IPS-18a (cell line): ENCODE results near the gene SDK1.

ENCODE experiments used
- H3K27ac ChIP-seq: one replicate; pipeline ENCODE4 v1.5.1; 2013; ENCODE audit warnings: low read length
- H3K27me3 ChIP-seq: one replicate; pipeline ENCODE4 v1.6.1; 2013; ENCODE audit warnings: mild to moderate bottlenecking, low read length; ENCODE audit not compliant: control insufficient read depth, insufficient read depth
- H3K36me3 ChIP-seq: one replicate; pipeline ENCODE4 v1.6.1; 2013; ENCODE audit warnings: low read depth, low read length; ENCODE audit not compliant: control insufficient read depth
- H3K4me1 ChIP-seq: one replicate; pipeline ENCODE4 v1.6.1; 2013; ENCODE audit warnings: low read depth, low read length; ENCODE audit not compliant: control insufficient read depth
- H3K4me3 ChIP-seq: one replicate; pipeline ENCODE4 v1.5.1; 2013; ENCODE audit warnings: low read length
- H3K9ac ChIP-seq: one replicate; pipeline ENCODE4 v1.6.1; 2013; ENCODE audit warnings: mild to moderate bottlenecking, low read length, moderate library complexity
- H3K9me3 ChIP-seq: one replicate; pipeline ENCODE4 v1.6.1; 2013; ENCODE audit warnings: low read depth, low read length; ENCODE audit not compliant: control insufficient read depth

SDK1 gene

DNA sequence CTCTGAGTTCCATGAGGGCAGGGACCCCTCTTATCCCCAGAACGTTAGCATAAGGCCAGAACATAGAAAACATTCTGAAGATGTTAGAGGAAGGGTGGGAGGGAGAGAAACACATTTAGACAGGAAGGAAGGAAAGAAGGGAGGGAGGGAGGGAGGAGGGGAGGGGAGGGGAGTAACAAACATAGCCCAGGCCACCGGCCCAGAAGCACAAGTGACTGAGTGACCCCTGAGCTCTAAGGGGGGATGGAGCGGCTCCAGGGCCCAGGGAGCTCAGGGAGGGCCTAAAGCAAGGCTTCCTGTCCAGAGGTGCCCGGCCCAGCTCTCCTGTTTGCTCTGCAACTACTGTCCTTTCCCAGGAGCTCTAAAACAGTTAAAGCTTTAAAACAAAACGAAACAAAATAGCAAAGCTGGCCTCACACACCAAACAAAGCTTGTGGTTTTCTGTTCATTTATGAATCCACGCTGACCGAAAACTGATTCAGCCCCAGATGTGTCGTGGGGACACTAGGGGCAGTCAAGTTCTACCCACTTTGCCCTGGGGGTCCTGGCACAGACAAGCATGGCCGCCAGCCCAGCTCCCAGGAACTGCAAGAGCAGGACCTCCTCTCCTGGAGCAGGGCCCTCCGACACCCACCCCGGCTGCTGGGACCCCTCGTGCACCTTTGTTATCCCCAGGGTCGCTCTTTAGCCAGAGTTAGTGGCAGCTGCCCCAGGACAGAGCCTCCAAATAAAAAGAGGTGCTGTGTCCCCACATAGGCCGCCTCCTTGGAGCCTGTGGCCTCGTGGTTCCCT lies 884.9 kb downstream of the SDK1 start:
- Histone ChIP-seq H3K4me1 (peaks cover 5% of the 10 kb centered on the region), H3K9me3 (no peaks in the 10 kb centered on the region), H3K27ac (no peak overlapping the region), H3K4me3 (no peak overlapping the region), H3K36me3 (no peaks in the 10 kb centered on the region), H3K9ac (no peak overlapping the region), H3K27me3 (no peaks in the 10 kb centered on the region)

DNA sequence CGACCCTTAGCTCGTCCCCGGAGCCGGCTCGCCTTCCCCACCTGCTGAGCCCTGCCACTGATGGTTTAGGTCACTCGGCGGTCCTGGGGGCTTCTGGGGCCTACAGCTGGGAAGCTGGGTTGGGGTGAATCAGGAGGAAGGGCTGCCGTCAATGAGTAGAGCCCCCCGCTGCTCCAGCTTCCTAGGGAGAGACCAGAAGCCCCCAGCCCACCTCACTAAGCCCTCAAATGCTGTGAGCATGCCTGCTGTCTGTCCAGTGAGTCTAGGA lies 885.4 kb downstream of the SDK1 start:
- Histone ChIP-seq H3K27me3 (no peaks in the 10 kb centered on the region), H3K36me3 (no peaks in the 10 kb centered on the region), H3K27ac (no peak overlapping the region), H3K4me1 (peaks cover 6% of the 10 kb centered on the region), H3K9ac (no peak overlapping the region), H3K4me3 (no peak overlapping the region), H3K9me3 (no peaks in the 10 kb centered on the region)

DNA sequence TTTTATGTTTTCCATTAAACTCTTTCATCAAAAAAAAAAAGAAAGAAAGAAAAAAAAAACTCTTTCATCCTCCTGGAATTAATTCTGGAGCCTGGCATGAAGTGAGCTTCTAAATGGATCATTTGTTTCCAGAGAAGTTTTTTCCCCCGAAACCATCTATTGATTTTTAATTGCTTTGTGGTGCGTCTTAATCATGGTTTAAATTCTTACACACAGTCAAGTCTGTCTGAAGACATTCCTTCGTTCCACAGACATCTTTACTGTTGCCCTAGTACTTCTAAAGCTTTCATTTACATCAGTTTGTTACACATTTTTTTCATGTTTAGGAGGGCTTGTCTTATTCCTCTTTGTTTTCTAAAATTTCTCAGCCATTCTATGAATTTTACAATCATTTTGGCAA lies 887.6 kb downstream of the SDK1 start:
- Histone ChIP-seq H3K36me3 (no peaks in the 10 kb centered on the region), H3K27ac (no peak overlapping the region), H3K27me3 (no peaks in the 10 kb centered on the region), H3K4me1 (peaks cover 6% of the 10 kb centered on the region), H3K9me3 (no peaks in the 10 kb centered on the region), H3K4me3 (no peak overlapping the region), H3K9ac (no peak overlapping the region)

DNA sequence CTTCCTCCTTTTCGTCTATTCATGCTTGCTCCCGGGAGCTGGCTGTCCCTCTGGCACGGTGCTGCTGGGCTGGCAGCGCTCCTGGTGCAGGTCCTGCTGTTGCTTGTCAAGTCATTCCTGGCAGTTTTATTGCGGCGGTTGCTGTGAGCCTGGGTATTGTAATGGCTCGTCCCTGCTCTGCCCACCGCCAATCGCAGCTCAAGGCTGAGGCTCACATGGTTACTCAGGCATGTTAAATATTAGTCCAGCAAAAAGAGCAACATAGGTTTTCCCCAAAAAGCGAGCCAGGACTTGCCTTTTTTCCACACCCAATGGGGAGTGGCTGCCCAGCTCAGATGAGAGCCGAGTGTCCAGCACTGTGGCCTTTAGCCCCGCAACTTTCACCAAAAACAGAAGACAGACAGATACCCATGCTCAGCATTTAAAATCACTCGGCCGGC lies 888.1 kb downstream of the SDK1 start:
- no peak overlapping the region for H3K4me3 ChIP-seq

DNA sequence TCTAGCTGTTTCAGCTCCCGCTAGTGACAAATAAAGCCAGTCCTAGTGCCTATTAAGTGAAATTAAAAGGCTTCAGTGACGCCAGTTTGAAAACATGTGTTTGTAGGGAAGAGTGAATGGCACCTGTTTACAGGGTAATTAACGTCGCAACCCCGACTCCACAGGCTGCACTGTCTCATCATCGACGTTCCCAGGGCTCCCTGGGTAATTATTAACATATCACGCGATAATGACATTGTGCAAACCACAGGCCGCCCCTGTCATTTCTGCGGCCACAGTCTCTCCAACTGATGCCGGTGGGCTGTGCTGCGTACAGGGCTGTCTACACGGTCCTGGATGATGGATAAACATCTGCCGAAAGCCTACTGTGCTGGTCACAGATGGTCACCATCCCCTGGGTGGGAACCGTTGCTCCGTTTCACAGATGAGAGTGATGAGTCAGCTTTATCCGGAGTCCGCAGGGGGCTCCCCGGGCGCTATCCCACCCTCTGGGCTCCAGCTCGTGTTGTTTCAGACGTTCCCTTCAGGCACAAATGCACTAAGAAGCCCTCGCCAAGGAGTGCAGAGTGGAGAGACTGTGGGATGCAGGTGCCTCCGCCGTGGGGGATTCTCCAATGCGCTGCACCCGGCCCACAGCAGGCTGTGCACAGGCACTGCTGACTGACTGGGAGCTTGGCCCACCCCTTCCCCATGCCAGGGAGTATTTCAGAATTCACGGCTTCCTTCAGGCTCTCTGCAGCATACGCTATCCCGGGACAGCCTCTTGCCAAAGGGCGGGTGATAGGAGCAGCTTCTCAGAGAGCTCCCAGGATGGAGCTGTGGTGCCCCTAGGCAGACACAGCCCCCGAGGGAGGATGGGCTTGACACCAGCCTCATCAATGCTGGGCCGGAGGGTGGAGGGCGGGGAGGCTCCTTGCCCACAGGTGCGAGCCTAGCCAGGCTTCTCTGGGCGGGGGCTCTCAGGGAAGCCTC lies 889.2 kb downstream of the SDK1 start:
- H3K4me1 ChIP-seq = peaks cover 6% of the 10 kb centered on the region
- H3K9ac ChIP-seq = no peak overlapping the region
- H3K4me3 ChIP-seq = no peak overlapping the region
- no peaks in the 10 kb centered on the region for H3K36me3 ChIP-seq
- no peaks in the 10 kb centered on the region for H3K9me3 ChIP-seq
- H3K27me3 ChIP-seq = no peaks in the 10 kb centered on the region
- no peak overlapping the region for H3K27ac ChIP-seq

More for the DNA sequence above, 888.1 kb downstream of the SDK1 start:
- H3K9me3 ChIP-seq = no peaks in the 10 kb centered on the region
- H3K27me3 ChIP-seq = no peaks in the 10 kb centered on the region
- peaks cover 6% of the 10 kb centered on the region for H3K4me1 ChIP-seq
- H3K9ac ChIP-seq = no peak overlapping the region
- no peaks in the 10 kb centered on the region for H3K36me3 ChIP-seq
- no peak overlapping the region for H3K27ac ChIP-seq

DNA sequence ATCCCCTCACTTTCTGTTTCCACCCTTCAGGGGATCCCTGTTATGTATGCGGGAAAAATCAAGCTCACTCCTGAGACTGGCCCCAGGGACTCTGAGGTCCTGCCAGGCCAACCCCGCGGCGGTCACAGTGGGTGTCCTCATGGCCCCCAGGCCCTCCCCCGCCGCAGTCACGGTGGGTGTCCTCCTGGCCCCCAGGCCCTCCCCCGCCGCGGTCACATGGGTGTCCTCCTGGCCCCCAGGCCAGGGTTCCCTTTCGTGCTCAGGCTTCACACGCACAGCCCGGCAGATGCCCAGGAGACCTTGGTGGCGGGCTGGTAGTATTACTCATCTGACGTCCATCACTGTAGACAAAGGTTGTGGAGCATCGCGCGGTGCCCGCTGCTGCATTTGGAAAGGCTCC lies 890.0 kb downstream of the SDK1 start:
- no peak overlapping the region for H3K9ac ChIP-seq
- peaks cover 6% of the 10 kb centered on the region for H3K4me1 ChIP-seq
- H3K27ac ChIP-seq = no peak overlapping the region
- no peaks in the 10 kb centered on the region for H3K27me3 ChIP-seq
- no peak overlapping the region for H3K4me3 ChIP-seq
- no peaks in the 10 kb centered on the region for H3K9me3 ChIP-seq
- H3K36me3 ChIP-seq = no peaks in the 10 kb centered on the region

DNA sequence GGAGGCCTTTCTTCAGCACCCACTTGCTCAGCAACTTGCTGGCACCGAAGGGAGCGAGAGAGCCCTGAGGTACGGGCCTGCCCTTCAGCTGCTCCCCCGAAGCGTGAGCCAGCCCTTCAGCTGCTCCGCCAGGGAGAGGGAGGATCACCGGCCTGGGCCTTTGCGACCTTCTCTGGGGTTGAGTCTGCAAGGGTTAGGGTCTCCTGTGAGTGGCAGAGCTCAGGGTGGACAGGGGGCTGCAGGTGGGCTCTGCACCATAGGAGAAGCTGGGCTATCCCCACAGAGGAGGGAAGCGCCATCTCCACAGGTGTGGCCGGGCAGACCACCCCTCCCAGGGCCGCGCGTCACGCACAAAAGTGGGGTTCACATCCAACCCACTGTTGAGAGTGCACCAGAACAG lies 890.5 kb downstream of the SDK1 start:
- H3K27me3 ChIP-seq = no peaks in the 10 kb centered on the region
- H3K4me1 ChIP-seq = peaks cover 6% of the 10 kb centered on the region
- no peak overlapping the region for H3K9ac ChIP-seq
- H3K9me3 ChIP-seq = no peaks in the 10 kb centered on the region
- no peak overlapping the region for H3K27ac ChIP-seq
- no peaks in the 10 kb centered on the region for H3K36me3 ChIP-seq
- no peak overlapping the region for H3K4me3 ChIP-seq

DNA sequence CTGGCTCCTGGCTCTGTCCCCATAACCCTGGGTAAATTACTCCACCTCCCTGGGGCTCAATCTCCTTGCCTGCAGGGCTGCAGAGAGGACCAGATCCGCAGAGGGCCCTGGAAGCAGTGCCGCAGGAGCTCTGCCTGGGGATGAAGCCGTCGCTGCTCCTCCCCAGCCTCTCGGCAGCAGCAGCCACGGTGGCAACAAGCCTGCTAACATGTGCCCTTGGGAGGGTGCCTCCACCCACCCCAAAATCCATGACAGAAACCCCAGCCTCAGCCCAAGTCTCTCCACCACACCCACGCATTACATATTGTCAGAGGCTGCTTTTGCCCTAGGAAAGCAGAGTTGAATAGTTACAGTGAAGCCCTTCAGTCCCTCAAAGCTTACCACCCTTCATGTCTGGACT lies 894.6 kb downstream of the SDK1 start:
- Histone ChIP-seq H3K9me3 (no peaks in the 10 kb centered on the region), H3K36me3 (no peaks in the 10 kb centered on the region), H3K27me3 (no peaks in the 10 kb centered on the region), H3K4me1 (peaks cover 3% of the 10 kb centered on the region), H3K27ac (no peak overlapping the region), H3K4me3 (no peak overlapping the region), H3K9ac (no peak overlapping the region)

DNA sequence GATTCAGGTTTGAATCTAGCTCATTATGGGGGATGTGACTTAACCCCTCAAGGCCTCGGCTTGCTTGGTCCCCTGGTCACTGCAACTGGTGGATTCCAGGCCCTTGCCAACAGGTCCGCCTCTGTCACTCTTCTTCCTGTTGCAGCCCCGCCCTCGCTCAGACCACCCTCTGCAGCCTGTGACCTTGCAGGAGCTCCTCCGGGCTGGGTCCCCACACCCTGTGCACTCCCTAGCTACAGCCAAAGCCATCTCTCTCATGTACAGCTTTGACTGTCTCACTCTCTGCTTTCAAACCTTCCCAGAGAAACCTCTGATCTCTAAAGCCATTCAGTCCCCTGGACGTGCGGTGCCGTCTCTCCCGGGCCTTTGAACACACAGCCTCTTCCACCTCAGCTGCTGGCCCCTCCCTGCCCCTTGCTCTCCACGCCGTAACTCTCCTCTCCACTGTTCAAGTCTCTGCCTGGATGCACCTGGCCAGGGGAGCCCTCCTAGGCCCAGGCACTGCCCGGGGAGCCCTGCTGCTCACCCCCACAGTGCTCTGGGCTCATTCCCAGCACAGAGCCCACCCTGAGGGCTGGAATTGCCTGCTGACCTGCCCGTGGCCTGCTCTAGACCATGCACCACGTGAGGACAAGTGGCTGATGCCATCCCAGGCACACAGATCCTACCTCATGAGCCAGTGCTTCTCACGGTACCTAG lies 895.2 kb downstream of the SDK1 start:
- H3K36me3 ChIP-seq = no peaks in the 10 kb centered on the region
- H3K27me3 ChIP-seq = no peaks in the 10 kb centered on the region
- no peaks in the 10 kb centered on the region for H3K4me1 ChIP-seq
- H3K4me3 ChIP-seq = no peak overlapping the region
- no peak overlapping the region for H3K9ac ChIP-seq
- no peaks in the 10 kb centered on the region for H3K9me3 ChIP-seq
- H3K27ac ChIP-seq = no peak overlapping the region

DNA sequence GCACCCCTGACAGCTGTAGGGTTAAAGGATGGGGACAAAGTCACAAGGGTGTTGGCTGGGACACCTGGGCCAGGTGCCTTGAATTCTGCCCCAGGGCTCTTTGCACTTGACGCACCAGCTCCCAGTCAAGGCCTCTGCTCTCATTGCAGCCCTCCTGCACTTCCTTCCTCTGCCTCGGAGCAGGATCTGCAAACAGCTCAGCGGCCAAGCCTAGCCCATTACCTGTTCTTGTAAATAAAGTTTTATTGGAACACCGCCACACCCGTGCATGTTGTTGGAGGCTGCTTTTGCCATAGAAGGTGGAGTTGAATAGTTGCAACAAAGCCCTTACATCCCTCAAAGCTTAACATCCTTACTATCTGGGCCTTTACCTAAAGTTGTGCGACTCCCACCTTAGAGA lies 897.2 kb downstream of the SDK1 start:
- Histone ChIP-seq H3K9ac (no peak overlapping the region), H3K4me3 (no peak overlapping the region), H3K36me3 (no peaks in the 10 kb centered on the region), H3K9me3 (no peaks in the 10 kb centered on the region), H3K27me3 (no peaks in the 10 kb centered on the region), H3K27ac (no peak overlapping the region), H3K4me1 (no peaks in the 10 kb centered on the region)

DNA sequence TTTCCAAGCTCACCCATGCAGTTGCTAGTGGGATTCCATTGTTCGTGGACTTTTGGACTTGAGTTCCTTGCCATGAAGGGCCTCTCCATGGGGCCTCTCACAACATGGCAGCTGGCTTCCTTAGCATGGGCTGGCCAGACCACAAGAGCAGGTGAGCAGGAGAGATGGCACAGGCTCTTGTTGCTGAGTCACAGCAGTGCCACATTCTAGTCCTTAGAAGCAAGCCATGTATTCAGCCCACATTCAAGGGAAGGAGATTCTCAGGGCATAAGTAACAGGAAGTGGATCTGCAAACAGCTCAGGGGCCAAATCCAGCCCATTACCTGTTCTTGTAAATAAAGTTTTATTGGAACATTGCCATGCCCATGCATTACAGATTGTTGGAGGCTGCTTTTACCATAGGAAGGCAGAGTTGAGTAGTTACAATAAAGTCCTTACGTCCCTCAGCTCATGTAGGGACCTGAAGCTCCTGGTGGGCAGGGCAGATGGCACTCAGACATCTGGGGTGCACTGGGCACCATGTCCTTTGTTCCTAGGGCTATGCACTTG lies 899.6 kb downstream of the SDK1 start:
- Histone ChIP-seq H3K4me3 (no peak overlapping the region), H3K27me3 (no peaks in the 10 kb centered on the region), H3K36me3 (no peaks in the 10 kb centered on the region), H3K27ac (no peak overlapping the region), H3K9ac (no peak overlapping the region), H3K4me1 (no peaks in the 10 kb centered on the region), H3K9me3 (no peaks in the 10 kb centered on the region)
